ENCODE data around the gene STX8.

The STX8 gene

DNA sequence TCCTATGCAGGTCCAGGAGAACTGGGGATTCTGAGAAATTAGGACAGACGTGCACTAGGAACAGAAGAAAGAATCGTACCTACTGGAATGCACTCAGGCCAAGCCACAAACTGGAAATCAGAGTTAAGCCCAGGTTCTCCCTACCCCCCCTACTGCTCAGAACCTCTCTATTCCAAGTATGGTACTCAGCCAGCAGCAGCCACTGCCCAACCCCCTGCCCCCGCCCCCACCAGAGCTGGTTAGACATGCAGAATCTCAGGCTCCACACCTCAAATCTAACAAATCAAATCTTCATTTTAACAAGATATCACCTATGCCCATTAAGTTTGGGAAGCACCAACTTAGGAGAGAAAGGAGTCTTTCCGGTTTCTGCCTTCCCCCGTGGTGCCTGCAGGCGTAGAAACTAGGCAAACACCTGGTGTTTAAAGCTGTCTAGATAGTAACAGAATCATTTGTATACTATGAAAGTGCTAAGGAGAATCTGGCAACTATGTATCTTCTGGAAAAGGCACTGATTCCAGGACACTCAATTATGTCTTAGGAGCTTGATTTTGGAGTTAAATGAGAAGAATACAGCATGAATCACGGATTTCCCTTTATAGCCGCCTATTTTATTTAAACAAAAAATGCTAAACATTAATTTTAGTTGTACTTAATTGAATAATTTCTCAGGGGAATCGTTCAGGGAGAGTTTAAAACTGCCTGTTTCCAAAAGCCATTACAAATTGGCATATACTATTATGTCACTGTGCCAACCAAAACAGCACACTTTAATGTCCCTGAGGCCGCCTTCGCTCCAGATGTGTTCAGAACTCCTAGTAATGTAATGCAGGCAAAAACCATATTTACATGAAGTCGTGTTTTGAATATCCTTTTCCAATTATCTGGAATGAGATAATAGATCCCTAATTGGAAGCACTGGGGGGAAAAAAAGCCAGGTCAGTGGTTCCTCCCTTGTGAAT is 166.5 kb downstream of the STX8 start:
- TF ChIP-seq, protein P1, sequence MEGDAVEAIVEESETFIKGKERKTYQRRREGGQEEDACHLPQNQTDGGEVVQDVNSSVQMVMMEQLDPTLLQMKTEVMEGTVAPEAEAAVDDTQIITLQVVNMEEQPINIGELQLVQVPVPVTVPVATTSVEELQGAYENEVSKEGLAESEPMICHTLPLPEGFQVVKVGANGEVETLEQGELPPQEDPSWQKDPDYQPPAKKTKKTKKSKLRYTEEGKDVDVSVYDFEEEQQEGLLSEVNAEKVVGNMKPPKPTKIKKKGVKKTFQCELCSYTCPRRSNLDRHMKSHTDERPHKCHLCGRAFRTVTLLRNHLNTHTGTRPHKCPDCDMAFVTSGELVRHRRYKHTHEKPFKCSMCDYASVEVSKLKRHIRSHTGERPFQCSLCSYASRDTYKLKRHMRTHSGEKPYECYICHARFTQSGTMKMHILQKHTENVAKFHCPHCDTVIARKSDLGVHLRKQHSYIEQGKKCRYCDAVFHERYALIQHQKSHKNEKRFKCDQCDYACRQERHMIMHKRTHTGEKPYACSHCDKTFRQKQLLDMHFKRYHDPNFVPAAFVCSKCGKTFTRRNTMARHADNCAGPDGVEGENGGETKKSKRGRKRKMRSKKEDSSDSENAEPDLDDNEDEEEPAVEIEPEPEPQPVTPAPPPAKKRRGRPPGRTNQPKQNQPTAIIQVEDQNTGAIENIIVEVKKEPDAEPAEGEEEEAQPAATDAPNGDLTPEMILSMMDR (IDR thresholded peaks at IDR 0.05; ENCODE audit: control insufficient read depth, extremely low read depth, insufficient read depth): no peak
- H3K4me3 ChIP-seq (ENCODE audit: low read depth, low read length): no peak overlapping the region
- peak; percentile 49 for DNase-seq (ENCODE audit: low read depth)

DNA sequence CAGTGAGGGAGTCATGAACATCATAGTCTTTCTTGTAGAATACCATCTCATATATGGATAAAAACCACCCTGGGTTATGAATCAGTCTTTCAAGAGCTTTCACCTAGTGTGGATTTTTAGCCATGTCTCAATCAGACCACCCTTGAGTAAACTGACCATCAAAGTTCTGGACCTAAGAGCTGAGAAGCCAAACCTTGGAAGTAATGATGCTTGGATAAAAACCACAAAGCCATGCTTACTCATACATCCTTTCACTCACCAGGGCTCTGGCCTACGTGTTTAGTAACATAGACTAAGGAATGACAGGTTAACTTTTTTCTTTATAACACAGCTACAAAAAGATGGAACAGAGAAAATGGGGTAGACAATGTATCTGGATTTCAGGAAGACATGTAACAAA is 167.2 kb downstream of the STX8 start:
- DNase-seq (ENCODE audit: low read depth): no peak
- H3K4me3 ChIP-seq (ENCODE audit: low read depth, low read length): no peak overlapping the region
- TF ChIP-seq, protein P1 (IDR thresholded peaks at IDR 0.05; ENCODE audit: control insufficient read depth, extremely low read depth, insufficient read depth): no peak

DNA sequence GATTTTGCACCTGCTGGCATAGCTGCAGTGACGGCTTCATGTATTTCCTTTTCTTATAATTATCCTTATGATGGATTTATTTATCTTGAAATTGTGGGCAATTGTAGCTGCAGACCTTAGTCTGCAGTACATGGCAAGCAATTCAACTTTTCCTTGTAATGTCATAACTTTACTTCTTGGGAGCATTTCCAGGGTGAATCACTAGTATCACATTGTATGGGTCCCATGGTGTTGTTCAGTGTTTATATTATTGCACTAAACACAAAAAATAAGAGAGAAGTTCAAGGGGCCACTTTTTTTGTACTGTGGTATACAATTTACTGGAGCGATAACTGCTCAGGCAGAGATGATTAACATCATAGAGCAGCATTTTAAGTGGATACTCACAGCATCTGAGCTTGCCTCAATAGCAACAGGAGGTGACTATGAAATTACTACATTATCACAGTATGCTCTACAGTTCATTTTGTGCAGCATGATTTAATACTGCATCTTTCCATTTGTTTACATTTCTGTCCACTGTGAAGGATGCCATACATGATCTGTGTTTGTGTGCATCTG is 169.5 kb downstream of the STX8 start:
- no peak overlapping the region for H3K4me3 ChIP-seq (ENCODE audit: low read depth, low read length)
- TF ChIP-seq, protein P1 (IDR thresholded peaks at IDR 0.05; ENCODE audit: control insufficient read depth, extremely low read depth, insufficient read depth): no peak
- DNase-seq (ENCODE audit: low read depth): no peak

DNA sequence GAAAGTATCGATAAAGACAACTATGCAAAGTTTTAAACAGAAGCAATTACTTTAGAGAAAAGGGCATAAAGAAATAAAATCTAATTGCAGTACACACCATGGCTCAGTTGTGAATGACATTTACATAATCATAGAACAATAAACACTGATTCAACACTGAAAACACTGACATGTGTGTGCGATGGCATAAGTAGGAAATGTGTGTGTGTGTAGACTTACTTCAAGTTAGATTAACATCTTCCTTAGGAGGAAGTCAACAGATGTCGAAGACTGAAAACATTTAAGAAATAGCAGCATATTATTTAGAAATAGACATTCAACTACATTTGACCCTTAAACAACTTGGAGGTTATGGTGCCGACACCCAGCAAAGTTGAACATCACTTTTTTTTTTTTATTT is 172.4 kb downstream of the STX8 start:
- no peak overlapping the region for H3K4me3 ChIP-seq (ENCODE audit: low read depth, low read length)
- TF ChIP-seq, protein P1 (IDR thresholded peaks at IDR 0.05; ENCODE audit: control insufficient read depth, extremely low read depth, insufficient read depth): no peak
- DNase-seq (ENCODE audit: low read depth): no peak

DNA sequence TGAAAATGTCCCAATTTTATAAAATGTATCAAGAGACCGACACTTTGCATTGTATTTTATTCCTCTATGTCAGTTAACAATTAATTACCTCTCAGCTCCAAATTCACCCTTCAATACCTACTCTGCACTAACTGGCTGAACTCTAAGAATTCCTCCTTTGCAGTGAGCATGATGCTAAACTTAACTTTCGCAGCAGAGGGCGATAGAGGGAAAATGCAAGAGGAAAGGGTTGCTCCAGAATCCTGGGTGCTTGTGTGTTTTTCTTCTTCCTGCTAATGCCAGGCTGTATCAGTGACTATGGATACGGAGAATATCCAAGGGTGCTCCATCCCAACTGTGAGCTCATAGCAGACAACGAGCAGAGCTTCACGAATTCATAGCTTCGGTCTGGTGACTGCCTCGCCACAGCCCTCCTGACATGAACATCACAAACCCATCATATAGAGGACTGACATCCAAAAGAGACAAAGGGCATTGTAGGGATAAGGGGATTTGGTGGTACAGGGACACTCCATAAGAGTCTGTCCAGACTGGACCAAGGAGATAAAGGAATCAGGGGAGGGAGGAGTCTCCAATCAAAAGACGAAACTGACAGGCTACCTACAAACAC is 172.9 kb downstream of the STX8 start:
- no peak overlapping the region for H3K4me3 ChIP-seq (ENCODE audit: low read depth, low read length)
- DNase-seq (ENCODE audit: low read depth): peak; percentile 11
- TF ChIP-seq, protein P1 (IDR thresholded peaks at IDR 0.05; ENCODE audit: control insufficient read depth, extremely low read depth, insufficient read depth): peak; percentile 62

DNA sequence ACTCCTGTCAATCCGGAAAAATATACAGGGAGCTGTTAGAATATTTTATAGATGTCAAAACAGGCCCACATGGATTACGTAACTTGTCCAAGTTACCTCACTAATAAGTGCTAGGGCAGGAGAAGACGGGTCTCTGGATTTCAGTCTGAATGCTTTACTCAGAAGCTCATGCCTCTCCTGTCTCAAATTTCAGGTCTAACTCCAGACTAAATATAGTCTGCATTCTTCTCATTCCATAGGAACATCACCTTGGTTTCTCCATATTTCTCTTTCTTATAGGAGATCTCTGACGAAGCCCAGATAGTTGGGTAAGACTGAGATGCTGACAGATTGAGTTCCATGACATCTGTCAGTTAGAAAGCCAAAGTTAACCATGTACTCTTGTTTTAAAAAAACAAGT is 174.2 kb downstream of the STX8 start:
- TF ChIP-seq, protein P1 (IDR thresholded peaks at IDR 0.05; ENCODE audit: control insufficient read depth, extremely low read depth, insufficient read depth): no peak
- H3K4me3 ChIP-seq (ENCODE audit: low read depth, low read length): no peak overlapping the region
- DNase-seq (ENCODE audit: low read depth): no peak

Data from LNCaP clone FGC (cell line).